Cardiac muscle cell (in vitro differentiated cells and primary cell): ENCODE results near the gene KLHDC8B. TPM values are rescaled to one million over a fixed set of nuclear protein-coding genes. Genes with fewer than 3 reads are reported as not detected.
A peak's percentile ranks its signal among the peaks of the same experiment; 100 is the strongest.

Source experiments
- DNase-seq, 2 donors: peaks; one replicate each; pipeline versions ENCODE4 v3.0.0 to v3.0.0-alpha.2; 2010 to 2017; ENCODE audit warnings: low read depth in 1 of 2, low spot score in 1 of 2
- H3K27ac ChIP-seq: fragments of 200-600 bp; sonication (generic); 2 replicates; pipeline ENCODE4 v1.5.1; 2016
- H3K27me3 ChIP-seq: fragments of 200-600 bp; sonication (generic); 2 replicates; pipeline ENCODE4 v1.6.0; 2016; ENCODE audit warnings: control low read depth
- H3K36me3 ChIP-seq: fragments of 200-600 bp; sonication (generic); 2 replicates; pipeline ENCODE4 v1.5.1; 2016; ENCODE audit warnings: control low read depth
- H3K4me1 ChIP-seq: fragments of 200-600 bp; sonication (generic); 2 replicates; pipeline ENCODE4 v1.8.1; 2017; ENCODE audit warnings: low read depth, mild to moderate bottlenecking, mixed run types
- H3K4me3 ChIP-seq: fragments of 200-600 bp; sonication (generic); 2 replicates; pipeline ENCODE4 v1.5.1; 2016; ENCODE audit warnings: mild to moderate bottlenecking
- H3K9me3 ChIP-seq: fragments of 200-600 bp; sonication (generic); 2 replicates; pipeline ENCODE4 v1.5.1; 2017; ENCODE audit warnings: low read depth, mild to moderate bottlenecking, control low read depth
- polyA plus RNA-seq: library from polyadenylated mRNA; unstranded; fragments of >200 nt; fragmentation: Nextera tagmentation; extraction: Ambion mirVana; gene quantifications from 2 replicates; pipeline ENCODE4 v1.2.1, GENCODE V29; 2016
- total RNA-seq: library from RNA; depleted of rRNA; stranded (reverse); fragments of >200 nt; gene quantifications from 2 replicates; pipeline ENCODE4 v1.2.3, GENCODE V29; 2016
- TF ChIP-seq, protein P1 (sequence below): IDR thresholded peaks from 2 replicates; pipeline ENCODE4 v1.5.1; 2012; ENCODE audit warnings: low read depth, mild to moderate bottlenecking, low read length

KLHDC8B gene
- total and polyA plus RNA-seq, 2 experiments from 2014 or later, result 158 to 188 TPM

DNA sequence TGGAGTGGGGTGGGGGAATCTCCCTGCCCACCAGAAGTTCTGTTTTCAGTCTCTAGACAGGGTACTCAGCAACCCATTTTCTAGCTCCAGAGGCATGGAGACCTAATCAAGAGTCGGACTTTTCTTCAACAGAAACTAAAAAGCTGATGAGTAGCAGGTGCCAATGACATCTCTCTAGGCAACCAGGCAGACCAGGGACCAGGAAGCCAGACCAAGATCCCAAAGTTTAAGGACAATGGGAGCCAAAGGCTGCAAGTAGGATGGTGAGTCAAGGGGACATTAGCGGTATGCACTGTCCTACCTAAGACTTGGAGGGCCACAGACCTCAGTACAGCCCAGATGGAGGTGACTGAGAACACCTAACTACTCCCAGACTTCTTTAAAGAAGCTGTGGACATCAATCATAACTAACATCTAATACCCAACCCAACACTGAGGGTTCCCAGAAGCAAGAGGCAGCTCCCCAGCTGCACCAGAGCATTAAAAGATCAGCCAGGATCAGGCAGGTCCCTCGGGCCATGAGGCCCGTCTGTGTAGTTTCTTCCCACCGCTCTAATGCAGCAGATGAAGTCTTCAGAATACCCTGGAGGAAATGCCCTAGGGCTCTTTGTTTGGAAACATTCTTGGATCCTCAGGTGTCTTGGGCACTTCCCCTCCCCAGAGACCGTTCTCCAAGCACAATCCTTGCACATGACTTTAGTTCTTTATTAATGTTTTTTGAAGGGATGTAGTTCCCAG, 6.2 kb upstream of the KLHDC8B start:
- Histone ChIP-seq H3K4me3 (peak overlapping the region; percentile 74), H3K9me3 (no peaks in the 10 kb centered on the region), H3K4me1 (peaks cover 8% of the 10 kb centered on the region), H3K27me3 (no peaks in the 10 kb centered on the region), H3K36me3 (peaks cover 2% of the 10 kb centered on the region), H3K27ac (peak overlapping the region; percentile 85)
- DNase-seq, result no peak
- TF ChIP-seq, protein P1, sequence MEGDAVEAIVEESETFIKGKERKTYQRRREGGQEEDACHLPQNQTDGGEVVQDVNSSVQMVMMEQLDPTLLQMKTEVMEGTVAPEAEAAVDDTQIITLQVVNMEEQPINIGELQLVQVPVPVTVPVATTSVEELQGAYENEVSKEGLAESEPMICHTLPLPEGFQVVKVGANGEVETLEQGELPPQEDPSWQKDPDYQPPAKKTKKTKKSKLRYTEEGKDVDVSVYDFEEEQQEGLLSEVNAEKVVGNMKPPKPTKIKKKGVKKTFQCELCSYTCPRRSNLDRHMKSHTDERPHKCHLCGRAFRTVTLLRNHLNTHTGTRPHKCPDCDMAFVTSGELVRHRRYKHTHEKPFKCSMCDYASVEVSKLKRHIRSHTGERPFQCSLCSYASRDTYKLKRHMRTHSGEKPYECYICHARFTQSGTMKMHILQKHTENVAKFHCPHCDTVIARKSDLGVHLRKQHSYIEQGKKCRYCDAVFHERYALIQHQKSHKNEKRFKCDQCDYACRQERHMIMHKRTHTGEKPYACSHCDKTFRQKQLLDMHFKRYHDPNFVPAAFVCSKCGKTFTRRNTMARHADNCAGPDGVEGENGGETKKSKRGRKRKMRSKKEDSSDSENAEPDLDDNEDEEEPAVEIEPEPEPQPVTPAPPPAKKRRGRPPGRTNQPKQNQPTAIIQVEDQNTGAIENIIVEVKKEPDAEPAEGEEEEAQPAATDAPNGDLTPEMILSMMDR, result no peak

DNA sequence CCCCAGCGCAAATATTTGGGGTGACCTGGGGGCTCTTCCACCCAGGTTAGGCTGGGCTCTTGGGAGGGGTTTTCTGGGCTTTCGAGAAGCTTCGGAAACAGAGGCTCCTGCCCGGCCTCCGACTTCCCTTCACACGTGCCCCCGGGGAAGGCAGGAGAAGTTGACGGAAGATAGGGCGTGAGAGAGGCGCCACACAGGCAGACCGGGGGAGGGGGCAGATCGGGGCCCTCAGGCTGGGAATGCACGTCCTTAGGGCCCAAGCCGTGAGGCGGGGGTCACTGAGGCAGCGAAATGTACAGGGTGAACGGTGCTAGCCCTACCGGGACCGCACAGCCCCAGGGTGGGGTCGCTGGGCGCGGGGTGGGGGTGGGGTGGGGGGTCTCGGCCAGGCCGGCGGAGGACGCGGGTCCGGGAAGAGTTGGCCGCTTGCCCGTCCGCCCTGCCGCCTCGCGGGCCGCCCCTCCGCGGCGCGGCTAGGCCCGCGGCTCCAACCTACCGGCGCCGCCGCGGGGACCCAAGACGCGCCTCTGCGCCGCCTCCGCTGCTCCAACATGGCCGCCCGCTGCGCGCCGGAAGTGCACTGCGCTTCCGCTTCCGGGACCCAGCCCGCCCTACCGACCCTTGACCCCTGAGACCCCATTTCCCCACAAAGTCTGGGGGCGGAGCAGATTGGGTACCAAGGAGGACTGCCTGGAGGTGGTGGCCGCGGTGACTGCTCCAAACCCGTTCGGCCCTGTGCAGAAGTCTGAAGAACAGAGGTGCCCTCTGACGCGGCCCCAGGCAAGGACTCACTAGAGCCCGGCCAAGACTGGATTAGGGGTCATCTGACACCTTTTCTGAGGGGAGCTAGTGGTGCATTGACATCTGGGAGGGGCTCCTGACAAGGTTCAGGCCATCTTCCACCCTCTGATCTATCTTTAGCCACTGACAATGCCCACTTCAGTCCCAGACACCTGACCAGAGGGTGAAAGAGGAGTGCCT, 5.3 kb upstream of the KLHDC8B start, which contains the start of gene CCDC71:
Gene CCDC71, minus strand, starts transcription at position 561 of the 981 bp plus-strand sequence. CDS start 2,123 bp downstream, outside the sequence.
- Histone ChIP-seq H3K36me3 (peaks cover 2% of the 10 kb centered on the region), H3K4me3 (peak within 1 kb of the TSS; percentile 74), H3K4me1 (peaks cover 12% of the 10 kb centered on the region), H3K27me3 (no peaks in the 10 kb centered on the region), H3K9me3 (no peaks in the 10 kb centered on the region), H3K27ac (peak within 1 kb of the TSS; percentile 85)
- peak; percentile 79 to 81 for DNase-seq
- TF ChIP-seq, protein P1, result no peak

DNA sequence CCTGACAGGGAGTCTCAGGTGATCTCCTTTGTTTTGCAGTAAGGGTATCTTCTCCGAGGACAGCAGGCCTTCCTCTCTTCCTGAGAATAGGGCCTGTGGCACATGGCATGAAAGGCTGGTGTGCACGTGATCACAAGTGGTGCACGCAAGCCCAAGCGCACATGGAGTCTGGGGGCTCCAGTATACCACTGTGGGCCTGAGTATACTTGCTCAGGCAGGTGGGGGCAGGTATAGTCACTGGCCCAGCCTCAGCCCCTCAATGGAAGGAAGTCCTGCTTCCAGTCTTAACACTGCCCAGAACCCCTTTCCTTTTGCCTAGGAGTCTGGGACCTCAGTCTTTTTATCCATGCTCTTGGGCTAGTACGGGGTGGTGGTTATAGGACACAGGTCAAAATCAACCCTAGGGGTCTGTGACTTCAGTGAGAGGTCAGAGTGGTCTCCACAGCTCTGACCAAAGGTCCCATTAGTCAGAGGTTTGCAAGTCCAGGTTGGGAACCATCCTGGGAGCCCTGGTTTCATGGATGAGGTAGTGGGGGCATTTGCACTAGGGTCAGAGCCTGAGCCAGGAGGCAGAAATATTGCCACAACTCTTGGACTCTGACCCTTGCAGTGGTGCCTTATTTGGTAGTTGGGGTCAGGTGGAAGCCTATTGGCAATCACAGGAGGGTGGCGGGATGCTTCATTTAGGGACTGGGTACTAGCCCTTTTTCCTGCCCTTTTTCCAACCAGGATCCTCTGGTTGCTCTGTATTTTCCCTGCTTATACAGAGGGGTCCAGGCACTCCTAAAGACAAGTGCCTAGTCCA, 4.4 kb upstream of the KLHDC8B start:
- Histone ChIP-seq H3K27ac (no peak overlapping the region), H3K36me3 (peaks cover 2% of the 10 kb centered on the region), H3K4me3 (peak overlapping the region; percentile 74), H3K27me3 (no peaks in the 10 kb centered on the region), H3K9me3 (no peaks in the 10 kb centered on the region), H3K4me1 (peaks cover 12% of the 10 kb centered on the region)
- no peak for DNase-seq
- TF ChIP-seq, protein P1, result no peak

DNA sequence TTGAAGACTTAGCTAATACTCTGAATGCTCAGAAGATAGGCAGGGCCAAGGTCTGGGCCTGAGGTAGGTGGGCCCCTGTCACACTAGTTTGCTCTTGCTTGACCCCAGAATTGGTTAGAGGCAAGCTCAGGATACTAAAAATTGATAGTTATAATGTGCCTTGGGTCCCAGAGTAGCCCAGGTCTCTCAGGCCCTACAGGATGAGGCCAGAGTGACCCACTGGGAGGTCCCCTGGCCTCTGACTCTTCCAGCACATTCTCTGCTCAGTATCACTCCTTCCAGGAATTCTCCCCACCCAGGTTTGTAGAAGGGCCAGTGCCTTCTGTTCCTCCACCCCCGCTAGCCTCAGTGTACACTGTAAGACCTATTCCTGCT, 667 bp upstream of the KLHDC8B start:
- H3K36me3 ChIP-seq, result peaks cover 5% of the 10 kb centered on the region
- H3K27ac ChIP-seq, result peak overlapping the region; percentile 71
- DNase-seq, result no peak
- TF ChIP-seq, protein P1, result no peak
- H3K9me3 ChIP-seq, result no peaks in the 10 kb centered on the region
- H3K4me1 ChIP-seq, result peaks cover 35% of the 10 kb centered on the region
- H3K27me3 ChIP-seq, result no peaks in the 10 kb centered on the region
- peak overlapping the region; percentile 67 for H3K4me3 ChIP-seq

DNA sequence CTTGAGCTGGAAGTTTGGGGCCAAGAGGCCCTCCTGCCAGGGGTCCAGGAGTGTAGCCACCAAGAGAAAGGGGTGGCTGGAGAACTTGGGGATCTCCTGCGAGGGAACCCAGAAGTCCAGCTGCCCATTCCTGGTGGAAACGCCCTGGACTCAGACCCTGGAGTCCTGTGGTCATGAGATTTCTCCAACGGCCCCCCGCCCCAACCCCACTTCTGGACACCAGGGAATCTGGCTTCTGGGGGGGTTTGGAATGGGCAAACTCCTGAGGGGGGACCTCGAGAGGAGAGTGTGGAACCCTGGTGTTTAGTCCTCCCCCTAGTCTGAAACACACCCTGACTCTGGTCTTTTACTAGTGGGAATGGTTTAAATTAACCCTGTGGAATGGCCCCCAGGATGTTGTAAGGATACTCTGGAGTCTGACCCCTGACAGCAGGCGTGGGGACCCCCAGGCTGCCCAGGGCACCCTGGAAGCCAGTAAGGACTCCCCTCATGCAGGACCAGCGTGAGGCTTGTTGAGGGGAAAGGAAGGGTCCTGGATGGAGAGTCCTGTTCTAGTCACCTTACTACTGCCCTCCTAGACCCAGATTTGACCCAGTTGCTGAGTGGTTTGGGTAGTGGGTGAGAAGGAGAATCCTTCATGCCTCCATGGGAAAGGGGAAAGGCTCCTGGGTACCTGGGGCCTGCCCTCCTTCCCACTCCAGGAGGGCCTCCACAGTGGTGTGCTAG, 540 bp downstream of the KLHDC8B start:
- peak overlapping the region; percentile 71 for H3K27ac ChIP-seq
- H3K36me3 ChIP-seq, result peaks cover 8% of the 10 kb centered on the region
- no peaks in the 10 kb centered on the region for H3K9me3 ChIP-seq
- peaks cover 36% of the 10 kb centered on the region for H3K4me1 ChIP-seq
- TF ChIP-seq, protein P1, result no peak
- DNase-seq, result no peak
- H3K4me3 ChIP-seq, result peak overlapping the region; percentile 67
- H3K27me3 ChIP-seq, result no peaks in the 10 kb centered on the region
